ENCODE results near the gene ZNF521. TPM values are rescaled to one million over a fixed set of nuclear protein-coding genes. Genes with fewer than 3 reads are reported as not detected.
A peak's percentile ranks its signal among the peaks of the same experiment; 100 is the strongest.

The ZNF521 gene
- total and polyA plus RNA-seq, 2 donors (not counting 3 experiments of a cell fraction or from before 2014, with no cell fraction given) = 111 to 168 TPM

DNA sequence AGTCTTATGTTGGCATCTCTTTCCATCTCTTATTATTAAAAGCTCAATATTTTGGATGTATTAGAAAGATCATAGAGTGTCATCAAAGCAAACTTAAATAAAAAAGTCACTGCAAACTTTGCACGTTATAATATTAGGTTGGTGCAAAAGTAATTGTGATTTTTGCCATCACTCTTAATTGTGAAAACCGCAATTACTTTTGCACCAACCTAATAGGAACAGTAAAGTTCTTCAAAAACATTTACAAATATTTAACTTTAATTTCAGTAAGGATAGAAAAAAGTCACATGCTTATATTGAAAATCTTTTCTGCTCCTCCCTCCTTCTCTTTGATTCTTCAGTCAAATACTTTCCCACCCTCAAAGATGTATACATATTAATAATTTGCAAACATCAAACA lies 51.5 kb downstream of the ZNF521 start:
- ChIA-PET CTCF (interaction anchor here (1.0 to 2.2 kb wide), 5 partner anchors 10 to 67 kb away, joined by 3 to 10 read pairs (median 4); partner anchors contain the start of gene ZNF521), POLR2A (interaction anchor here (2.2 kb wide), 1 partner anchor 72 kb away, joined by 7 read pairs; no protein-coding TSS in a partner anchor)
- dilution Hi-C loops (cut with MboI; ENCODE audit: extremely low pct_ligation_motif_present, low sequenced_read_pairs) = no loop called here

DNA sequence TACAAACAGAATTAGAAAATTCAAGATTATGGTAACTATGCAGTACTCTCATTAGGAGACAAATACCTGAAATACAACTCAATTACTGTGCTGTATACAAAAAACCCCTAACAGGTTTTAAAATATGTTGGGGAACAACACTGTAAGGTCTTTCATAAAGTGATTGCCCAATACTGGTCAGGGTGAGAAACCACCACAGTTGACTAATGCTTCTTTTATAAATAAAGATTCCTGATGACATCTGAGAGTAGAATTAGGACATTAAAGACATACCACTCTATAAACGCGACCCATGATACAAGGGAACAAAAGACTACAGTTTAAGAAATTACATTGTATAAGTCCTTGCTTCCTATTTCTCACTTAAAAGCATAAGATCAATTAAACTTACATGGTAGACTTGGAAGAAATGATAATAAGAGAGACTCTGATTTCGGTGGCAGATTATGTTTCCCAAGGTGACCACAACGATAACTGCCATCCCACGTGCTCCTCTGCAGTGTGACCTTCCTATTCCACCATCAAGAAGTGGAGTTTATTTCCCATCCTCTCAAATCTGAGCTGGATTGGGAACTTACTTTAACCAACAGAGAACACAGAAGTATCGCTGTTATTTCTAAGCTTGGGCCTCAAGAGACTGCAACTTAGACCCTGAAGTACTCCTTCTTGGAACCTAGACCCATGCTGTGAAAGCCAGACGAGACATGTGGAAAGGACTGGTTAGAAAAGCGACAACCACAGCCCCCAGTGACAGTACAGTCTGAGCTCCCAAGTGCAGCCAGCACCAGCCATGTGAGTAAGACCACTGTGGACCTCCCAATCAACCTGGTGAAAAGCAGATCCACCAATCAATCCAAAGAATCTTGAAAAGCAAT lies 52.3 kb downstream of the ZNF521 start:
- Histone ChIP-seq H3K9ac (replicated peaks; ENCODE audit: extremely low read depth, insufficient read depth, low read length) (peak overlapping the region; percentile 89), H3K36me3 (ENCODE audit: control insufficient read depth in 2 of 2, extremely low read depth in 1 of 2, insufficient read depth in 2 of 2, low read length in 2 of 2) (peaks cover 0 to 14% of the 10 kb centered on the region in 2 experiments), H3K79me2 (ENCODE audit: control insufficient read depth, insufficient read depth, low read length) (peaks cover 67% of the 10 kb centered on the region), H3K4me1 (ENCODE audit: control insufficient read depth, extremely low read depth, insufficient read depth, low read length) (peaks cover 39% of the 10 kb centered on the region), H3K4me3 (replicated peaks in 1 of 3; ENCODE audit: insufficient read depth in 1 of 3, low read depth in 1 of 3, low read length in 3 of 3) (peak overlapping the region in 1 of 3 experiments; percentile 29), H3K9me3 (replicated peaks; ENCODE audit: control insufficient read depth, insufficient read depth, low read length) (no peaks in the 10 kb centered on the region), H2AFZ (ENCODE audit: low read depth, low read length) (no peak overlapping the region), H3K27ac (ENCODE audit: insufficient read depth, low read depth, low read length) (peak overlapping the region; percentile 94), H3K27me3 (ENCODE audit: control insufficient read depth in 2 of 2, insufficient read depth in 2 of 2, low read length in 2 of 2) (no peaks in the 10 kb centered on the region), H4K20me1 (replicated peaks; ENCODE audit: control insufficient read depth, extremely low read depth, insufficient read depth, low read length) (no peaks in the 10 kb centered on the region), H3K4me2 (ENCODE audit: insufficient read depth, low read length) (peak overlapping the region; percentile 85), H3K9me1 (replicated peaks; ENCODE audit: control insufficient read depth, extremely low read depth, insufficient read depth, low read length) (no peaks in the 10 kb centered on the region)
- dilution Hi-C loops (cut with MboI; ENCODE audit: extremely low pct_ligation_motif_present, low sequenced_read_pairs) (no loop called here), intact Hi-C loops (cut with micrococcal nuclease) (loop anchor here (1.0 to 2.0 kb wide), 6 partner anchors 10 to 203 kb away; no protein-coding TSS in a partner anchor)
- POLR2A ChIA-PET = interaction anchor here (0.6 to 2.2 kb wide), 4 partner anchors 24 to 71 kb away, joined by 3 to 7 read pairs (median 6); no protein-coding TSS in a partner anchor
- DNase-seq (ENCODE audit: low read depth, low spot score) (no peak), FAIRE-seq (no peak)
- TSS peak; percentile 97 for BruUV-seq (replicated peaks)
- TF ChIP-seq, protein P1, sequence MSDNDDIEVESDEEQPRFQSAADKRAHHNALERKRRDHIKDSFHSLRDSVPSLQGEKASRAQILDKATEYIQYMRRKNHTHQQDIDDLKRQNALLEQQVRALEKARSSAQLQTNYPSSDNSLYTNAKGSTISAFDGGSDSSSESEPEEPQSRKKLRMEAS (IDR thresholded peaks at IDR 0.05; ENCODE audit: insufficient read depth, insufficient read length) = no peak
- TF ChIP-seq POLR2A (IDR thresholded peaks at IDR 0.05; ENCODE audit: low read depth, low read length) (no peak), FOS (IDR thresholded peaks at IDR 0.05; ENCODE audit: borderline replicate concordance, insufficient read depth, low read length) (no peak), MYC (IDR thresholded peaks at IDR 0.05; ENCODE audit: low read depth, low read length) (no peak), JUN (IDR thresholded peaks at IDR 0.05; ENCODE audit: borderline replicate concordance, insufficient read depth, insufficient read length, low read depth) (no peak)
- TF ChIP-seq, protein P2, sequence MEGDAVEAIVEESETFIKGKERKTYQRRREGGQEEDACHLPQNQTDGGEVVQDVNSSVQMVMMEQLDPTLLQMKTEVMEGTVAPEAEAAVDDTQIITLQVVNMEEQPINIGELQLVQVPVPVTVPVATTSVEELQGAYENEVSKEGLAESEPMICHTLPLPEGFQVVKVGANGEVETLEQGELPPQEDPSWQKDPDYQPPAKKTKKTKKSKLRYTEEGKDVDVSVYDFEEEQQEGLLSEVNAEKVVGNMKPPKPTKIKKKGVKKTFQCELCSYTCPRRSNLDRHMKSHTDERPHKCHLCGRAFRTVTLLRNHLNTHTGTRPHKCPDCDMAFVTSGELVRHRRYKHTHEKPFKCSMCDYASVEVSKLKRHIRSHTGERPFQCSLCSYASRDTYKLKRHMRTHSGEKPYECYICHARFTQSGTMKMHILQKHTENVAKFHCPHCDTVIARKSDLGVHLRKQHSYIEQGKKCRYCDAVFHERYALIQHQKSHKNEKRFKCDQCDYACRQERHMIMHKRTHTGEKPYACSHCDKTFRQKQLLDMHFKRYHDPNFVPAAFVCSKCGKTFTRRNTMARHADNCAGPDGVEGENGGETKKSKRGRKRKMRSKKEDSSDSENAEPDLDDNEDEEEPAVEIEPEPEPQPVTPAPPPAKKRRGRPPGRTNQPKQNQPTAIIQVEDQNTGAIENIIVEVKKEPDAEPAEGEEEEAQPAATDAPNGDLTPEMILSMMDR (IDR thresholded peaks at IDR 0.05; ENCODE audit: extremely low read depth in 1 of 2, insufficient read depth in 1 of 2, low read depth in 1 of 2, low read length in 2 of 2) = no peak
- CTCF ChIA-PET = interaction anchor here (1.0 to 2.2 kb wide), 8 partner anchors 9 to 71 kb away, joined by 3 to 10 read pairs (median 4); partner anchors contain the start of gene ZNF521

More for the DNA sequence above, 51.5 kb downstream of the ZNF521 start:
- Histone ChIP-seq H3K36me3 (ENCODE audit: control insufficient read depth in 2 of 2, extremely low read depth in 1 of 2, insufficient read depth in 2 of 2, low read length in 2 of 2) (peaks cover 0 to 16% of the 10 kb centered on the region in 2 experiments), H3K27ac (ENCODE audit: insufficient read depth, low read depth, low read length) (no peak overlapping the region), H3K4me3 (replicated peaks in 1 of 3; ENCODE audit: insufficient read depth in 1 of 3, low read depth in 1 of 3, low read length in 3 of 3) (no peak overlapping the region), H3K4me2 (ENCODE audit: insufficient read depth, low read length) (no peak overlapping the region), H3K9me3 (replicated peaks; ENCODE audit: control insufficient read depth, insufficient read depth, low read length) (no peaks in the 10 kb centered on the region), H3K79me2 (ENCODE audit: control insufficient read depth, insufficient read depth, low read length) (peaks cover 68% of the 10 kb centered on the region), H4K20me1 (replicated peaks; ENCODE audit: control insufficient read depth, extremely low read depth, insufficient read depth, low read length) (no peaks in the 10 kb centered on the region), H3K4me1 (ENCODE audit: control insufficient read depth, extremely low read depth, insufficient read depth, low read length) (peaks cover 40% of the 10 kb centered on the region), H3K27me3 (ENCODE audit: control insufficient read depth in 2 of 2, insufficient read depth in 2 of 2, low read length in 2 of 2) (no peaks in the 10 kb centered on the region), H3K9me1 (replicated peaks; ENCODE audit: control insufficient read depth, extremely low read depth, insufficient read depth, low read length) (no peaks in the 10 kb centered on the region), H3K9ac (replicated peaks; ENCODE audit: extremely low read depth, insufficient read depth, low read length) (no peak overlapping the region), H2AFZ (ENCODE audit: low read depth, low read length) (no peak overlapping the region)
- FAIRE-seq (no peak), DNase-seq (ENCODE audit: low read depth, low spot score) (no peak)
- no TSS peak for BruUV-seq (replicated peaks)
- TF ChIP-seq, protein P1 (IDR thresholded peaks at IDR 0.05; ENCODE audit: insufficient read depth, insufficient read length) = no peak
- TF ChIP-seq FOS (IDR thresholded peaks at IDR 0.05; ENCODE audit: borderline replicate concordance, insufficient read depth, low read length) (no peak), GATA2 (IDR thresholded peaks at IDR 0.05; ENCODE audit: insufficient read depth, insufficient read length, low read depth, low read length) (no peak), POLR2AphosphoS5 (IDR thresholded peaks at IDR 0.05; ENCODE audit: insufficient read depth, low read depth, low read length) (no peak), MYC (IDR thresholded peaks at IDR 0.05; ENCODE audit: low read depth, low read length) (no peak), EZH2 (IDR thresholded peaks at IDR 0.05; ENCODE audit: borderline replicate concordance, low read depth, low read length, severe bottlenecking) (no peak)
- intact Hi-C loops (cut with micrococcal nuclease) = no loop called here

Measured in endothelial cell of umbilical vein (primary cell).